Upper lobe of left lung (tissue), 4 donors: ENCODE data around the gene CSTF1.

Experiments used
- EP300 ChIP-seq, 4 donors: sonication (generic); formaldehyde crosslinking; IDR thresholded peaks; one replicate each; pipeline ENCODE4 v1.5.1; 2017; ENCODE audit warnings: antibody characterized with exemption in 4 of 4, control low read depth in 2 of 4
- TF ChIP-seq, protein P1 (sequence below), 6 experiments: fragments of 450-650 bp in 4 of 6; fragments of 200-600 bp in 2 of 6; sonication (generic) in 2 of 6; IDR thresholded peaks; one replicate each; pipeline ENCODE4 v1.5.1; 2016 to 2019; ENCODE audit warnings: antibody characterized with exemption in 6 of 6

DNA sequence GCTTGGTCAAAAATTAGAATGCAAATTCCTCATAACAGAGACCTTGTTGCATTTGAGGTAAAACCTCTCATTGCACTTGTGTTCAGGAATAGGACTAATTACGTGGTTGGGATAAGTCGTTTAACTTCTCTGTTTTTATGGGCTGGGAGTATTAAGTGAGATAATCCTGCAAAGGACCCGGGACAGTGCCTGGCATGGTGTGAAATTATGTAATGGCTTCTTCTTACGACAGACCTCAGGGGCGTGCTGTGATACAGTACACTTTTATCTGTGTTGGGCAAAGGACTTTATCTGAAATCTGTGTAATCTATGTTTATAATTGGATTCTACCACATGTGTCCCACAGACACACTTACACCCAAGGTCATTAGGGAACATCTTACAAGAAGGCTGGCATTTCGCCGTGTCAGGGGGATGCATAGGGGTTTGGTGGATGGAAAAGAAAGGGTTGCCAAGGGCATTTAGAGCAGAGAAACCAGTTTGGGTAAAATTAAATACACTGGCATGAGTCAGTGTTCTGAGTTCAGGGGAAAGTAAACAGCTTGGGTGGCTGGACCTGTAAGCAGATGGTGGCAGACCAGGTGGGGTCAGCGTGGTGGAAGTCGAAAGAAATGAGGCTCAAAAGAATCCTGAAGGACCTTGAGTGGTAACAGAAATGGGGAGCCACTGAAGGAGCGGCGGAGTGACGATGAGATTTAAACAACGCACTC lies 58.8 kb downstream of the CSTF1 start:
- TF ChIP-seq, protein P1, sequence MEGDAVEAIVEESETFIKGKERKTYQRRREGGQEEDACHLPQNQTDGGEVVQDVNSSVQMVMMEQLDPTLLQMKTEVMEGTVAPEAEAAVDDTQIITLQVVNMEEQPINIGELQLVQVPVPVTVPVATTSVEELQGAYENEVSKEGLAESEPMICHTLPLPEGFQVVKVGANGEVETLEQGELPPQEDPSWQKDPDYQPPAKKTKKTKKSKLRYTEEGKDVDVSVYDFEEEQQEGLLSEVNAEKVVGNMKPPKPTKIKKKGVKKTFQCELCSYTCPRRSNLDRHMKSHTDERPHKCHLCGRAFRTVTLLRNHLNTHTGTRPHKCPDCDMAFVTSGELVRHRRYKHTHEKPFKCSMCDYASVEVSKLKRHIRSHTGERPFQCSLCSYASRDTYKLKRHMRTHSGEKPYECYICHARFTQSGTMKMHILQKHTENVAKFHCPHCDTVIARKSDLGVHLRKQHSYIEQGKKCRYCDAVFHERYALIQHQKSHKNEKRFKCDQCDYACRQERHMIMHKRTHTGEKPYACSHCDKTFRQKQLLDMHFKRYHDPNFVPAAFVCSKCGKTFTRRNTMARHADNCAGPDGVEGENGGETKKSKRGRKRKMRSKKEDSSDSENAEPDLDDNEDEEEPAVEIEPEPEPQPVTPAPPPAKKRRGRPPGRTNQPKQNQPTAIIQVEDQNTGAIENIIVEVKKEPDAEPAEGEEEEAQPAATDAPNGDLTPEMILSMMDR (IDR thresholded peaks at IDR 0.05): no peak
- no peak for TF ChIP-seq EP300 (IDR thresholded peaks at IDR 0.05)
